HG02610 (cell line): Measurements from ENCODE around the gene IL16.
"Not testable (repeated sequence)": the region's sequence is repeated elsewhere in the genome, so short reads cannot be mapped to it uniquely, and the experiment has no call there.

ENCODE experiments used
- ATAC-seq: cut with Tn5 transposase; IDR thresholded peaks from one replicate; pipeline ENCODE4 v1.9.1; 2021; ENCODE audit warnings: mild to moderate bottlenecking, moderate library complexity; ENCODE audit not compliant: unreplicated experiment

Gene IL16

GRCh38 chr15:81199031-81199779 is 2.5 kb downstream of the IL16 start:
- ATAC-seq, result no peak

- ATAC-seq, result no peak
Measured at GRCh38 chr15:81206018-81206417, 9.3 kb downstream of the IL16 start.

- ATAC-seq, result not testable (repeated sequence)
Measured at GRCh38 chr15:81207987-81208386, 11.3 kb downstream of the IL16 start.

- no peak for ATAC-seq
Measured at GRCh38 chr15:81209635-81210034, 13.0 kb downstream of the IL16 start.

GRCh38 chr15:81211376-81211775 is 14.7 kb downstream of the IL16 start:
- no peak for ATAC-seq

GRCh38 chr15:81213982-81214381 is 17.3 kb downstream of the IL16 start:
- ATAC-seq, result no peak

GRCh38 chr15:81215531-81215930 is 18.9 kb downstream of the IL16 start:
- no peak for ATAC-seq

GRCh38 chr15:81215983-81216382 is 19.3 kb downstream of the IL16 start:
- ATAC-seq, result no peak

GRCh38 chr15:81216422-81216821 is 19.7 kb downstream of the IL16 start:
- no peak for ATAC-seq

GRCh38 chr15:81221449-81221848 is 24.8 kb downstream of the IL16 start:
- ATAC-seq, result no peak

- ATAC-seq, result no peak
Measured at GRCh38 chr15:81222007-81222406, 25.3 kb downstream of the IL16 start.

- no peak for ATAC-seq
Measured at GRCh38 chr15:81223346-81223971, 26.8 kb downstream of the IL16 start.

- no peak for ATAC-seq
Measured at GRCh38 chr15:81224232-81224631, 27.6 kb downstream of the IL16 start.

GRCh38 chr15:81225161-81225671 is 28.5 kb downstream of the IL16 start:
- ATAC-seq, result no peak

- ATAC-seq, result no peak
Measured at GRCh38 chr15:81227716-81228115, 31.0 kb downstream of the IL16 start.

GRCh38 chr15:81229586-81229985 is 32.9 kb downstream of the IL16 start:
- ATAC-seq, result no peak

GRCh38 chr15:81235276-81236123 is 38.8 kb downstream of the IL16 start:
- ATAC-seq, result no peak

- ATAC-seq, result no peak
Measured at GRCh38 chr15:81239190-81239589, 42.5 kb downstream of the IL16 start.

GRCh38 chr15:81242778-81243177 is 46.1 kb downstream of the IL16 start:
- ATAC-seq, result no peak

GRCh38 chr15:81244306-81244705 is 47.6 kb downstream of the IL16 start:
- ATAC-seq, result no peak

GRCh38 chr15:81253846-81254245 is 57.2 kb downstream of the IL16 start:
- no peak for ATAC-seq
